ENCODE data around the gene NKAIN4. TPM values are rescaled to one million over a fixed set of nuclear protein-coding genes. Genes with fewer than 3 reads are reported as not detected.
A peak's percentile ranks its signal among the peaks of the same experiment; 100 is the strongest.

NKAIN4 gene
- total and polyA plus RNA-seq, 8 donors, result 0.14 TPM; not detected in 7

DNA sequence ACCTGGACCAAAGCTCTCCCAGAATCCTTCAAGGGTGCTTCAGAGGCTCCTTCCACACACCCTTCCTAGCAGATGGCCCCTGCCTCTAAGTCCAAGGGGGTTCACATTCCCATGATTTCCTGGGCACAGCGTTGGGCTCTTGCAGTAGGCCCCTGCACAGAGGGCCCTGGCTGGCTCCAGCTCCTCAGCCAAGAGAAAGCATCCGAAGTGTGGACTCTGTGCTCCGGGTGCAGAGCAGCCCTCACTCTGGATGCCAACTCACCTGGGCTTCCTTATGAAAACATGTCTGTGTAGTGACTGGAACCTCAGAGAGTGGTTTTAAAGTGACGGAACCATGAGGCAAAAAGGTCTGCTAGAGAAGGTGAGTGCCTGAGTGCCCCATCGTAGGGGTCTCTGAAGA is 49.9 kb downstream of the NKAIN4 start:
- DNase-seq (peak in 1 of 6 donors; percentile 41), ATAC-seq (no peak), FAIRE-seq (no peak)
- Histone ChIP-seq H3K36me3 (peaks cover 3 to 44% (median 31%) of the 10 kb centered on the region in 3 donors), H3K27ac (no peak overlapping the region), H3K27me3 (no peaks in the 10 kb centered on the region), H3K4me1 (no peaks in the 10 kb centered on the region), H3K4me3 (no peak overlapping the region), H3K9me3 (no peaks in the 10 kb centered on the region)
- 82 to 83% methylated on average over 5 of the region's 5 CpGs for WGBS, 2 donors
- TF ChIP-seq, protein P1, sequence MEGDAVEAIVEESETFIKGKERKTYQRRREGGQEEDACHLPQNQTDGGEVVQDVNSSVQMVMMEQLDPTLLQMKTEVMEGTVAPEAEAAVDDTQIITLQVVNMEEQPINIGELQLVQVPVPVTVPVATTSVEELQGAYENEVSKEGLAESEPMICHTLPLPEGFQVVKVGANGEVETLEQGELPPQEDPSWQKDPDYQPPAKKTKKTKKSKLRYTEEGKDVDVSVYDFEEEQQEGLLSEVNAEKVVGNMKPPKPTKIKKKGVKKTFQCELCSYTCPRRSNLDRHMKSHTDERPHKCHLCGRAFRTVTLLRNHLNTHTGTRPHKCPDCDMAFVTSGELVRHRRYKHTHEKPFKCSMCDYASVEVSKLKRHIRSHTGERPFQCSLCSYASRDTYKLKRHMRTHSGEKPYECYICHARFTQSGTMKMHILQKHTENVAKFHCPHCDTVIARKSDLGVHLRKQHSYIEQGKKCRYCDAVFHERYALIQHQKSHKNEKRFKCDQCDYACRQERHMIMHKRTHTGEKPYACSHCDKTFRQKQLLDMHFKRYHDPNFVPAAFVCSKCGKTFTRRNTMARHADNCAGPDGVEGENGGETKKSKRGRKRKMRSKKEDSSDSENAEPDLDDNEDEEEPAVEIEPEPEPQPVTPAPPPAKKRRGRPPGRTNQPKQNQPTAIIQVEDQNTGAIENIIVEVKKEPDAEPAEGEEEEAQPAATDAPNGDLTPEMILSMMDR (IDR thresholded peaks at IDR 0.05), result no peak
- intact Hi-C loops (cut with DNase I), result no loop called here

DNA sequence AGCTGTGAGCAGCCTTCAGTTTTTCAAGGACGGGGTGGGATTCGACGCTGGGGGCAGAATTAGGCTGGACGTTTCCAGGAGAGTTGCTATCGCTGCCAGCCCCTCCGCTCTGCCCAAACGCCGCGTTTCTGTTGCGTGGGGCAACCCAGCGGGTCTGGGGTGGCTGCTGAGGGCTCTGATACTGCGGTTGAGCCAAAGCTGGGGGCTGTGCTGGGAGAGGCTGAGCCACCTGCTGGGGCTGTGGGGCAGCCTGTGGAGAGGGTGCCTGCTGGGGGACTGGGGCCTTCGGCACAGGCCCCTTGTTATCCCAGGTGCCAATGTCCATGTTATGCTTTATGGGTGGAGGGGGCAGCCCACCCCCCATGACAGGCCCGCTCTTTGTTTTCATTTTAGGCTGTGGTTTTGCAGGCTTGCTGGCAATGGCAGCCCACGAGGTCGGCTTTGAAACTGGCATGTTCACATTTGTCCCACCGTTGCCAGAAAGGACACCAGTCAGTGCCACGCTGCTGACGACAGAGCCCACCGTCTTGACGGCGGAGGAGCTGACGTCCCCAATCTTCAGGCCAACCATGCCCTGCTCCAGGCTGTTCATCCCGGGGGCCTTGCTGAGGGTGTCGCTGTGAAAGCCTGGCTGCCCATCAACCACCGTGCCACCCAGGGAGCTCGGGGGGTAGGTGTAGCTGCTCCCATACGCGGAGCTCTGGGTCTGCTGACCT is 51.3 kb downstream of the NKAIN4 start:
- H3K36me3 ChIP-seq, result peaks cover 3 to 33% (median 22%) of the 10 kb centered on the region in 3 donors
- intact Hi-C loops (cut with DNase I), result no loop called here
- ATAC-seq (no peak), DNase-seq (peak in 1 of 6 donors; percentile 44), FAIRE-seq (no peak)
- no peaks in the 10 kb centered on the region for H3K9me3 ChIP-seq
- no peak overlapping the region for H3K4me3 ChIP-seq
- 88 to 91% methylated on average over 29 of the region's 29 CpGs for WGBS, 2 donors
- TF ChIP-seq, protein P1 (IDR thresholded peaks at IDR 0.05), result no peak
- H3K27ac ChIP-seq, result no peak overlapping the region
- H3K27me3 ChIP-seq, result no peaks in the 10 kb centered on the region
- peaks cover 0 to 7% (median 2%) of the 10 kb centered on the region in 3 donors for H3K4me1 ChIP-seq

DNA sequence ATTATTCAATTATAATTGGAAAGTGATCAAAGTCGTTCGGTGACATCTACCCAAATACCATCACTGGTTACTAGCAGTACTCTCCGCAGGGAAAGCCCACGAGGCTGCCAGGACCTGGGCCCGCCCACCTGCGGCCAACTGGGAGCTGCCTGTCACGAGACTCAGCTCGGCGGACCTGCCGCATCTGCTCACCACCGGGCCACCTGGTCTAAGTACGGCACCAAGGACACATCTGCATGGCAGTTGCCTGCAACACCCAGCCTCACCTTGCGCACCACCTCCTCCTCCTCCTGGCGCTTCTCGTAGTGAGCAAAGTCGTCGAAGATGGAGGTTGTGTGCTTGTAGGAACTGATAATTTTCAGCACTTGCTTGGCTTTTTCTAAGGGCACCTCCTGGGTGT is 52.2 kb downstream of the NKAIN4 start:
- H3K27ac ChIP-seq, result no peak overlapping the region
- H3K9me3 ChIP-seq, result no peaks in the 10 kb centered on the region
- TF ChIP-seq, protein P1 (IDR thresholded peaks at IDR 0.05), result no peak
- no peaks in the 10 kb centered on the region for H3K27me3 ChIP-seq
- H3K4me1 ChIP-seq, result peaks cover 0 to 10% (median 8%) of the 10 kb centered on the region in 3 donors
- intact Hi-C loops (cut with DNase I), result no loop called here
- FAIRE-seq, result no peak
- H3K4me3 ChIP-seq, result no peak overlapping the region
- no peak for ATAC-seq
- WGBS, 2 donors, result 84 to 88% methylated on average over 17 of the region's 17 CpGs
- peaks cover 3 to 32% (median 20%) of the 10 kb centered on the region in 3 donors for H3K36me3 ChIP-seq
- DNase-seq, result peak in 1 of 6 donors; percentile 43

DNA sequence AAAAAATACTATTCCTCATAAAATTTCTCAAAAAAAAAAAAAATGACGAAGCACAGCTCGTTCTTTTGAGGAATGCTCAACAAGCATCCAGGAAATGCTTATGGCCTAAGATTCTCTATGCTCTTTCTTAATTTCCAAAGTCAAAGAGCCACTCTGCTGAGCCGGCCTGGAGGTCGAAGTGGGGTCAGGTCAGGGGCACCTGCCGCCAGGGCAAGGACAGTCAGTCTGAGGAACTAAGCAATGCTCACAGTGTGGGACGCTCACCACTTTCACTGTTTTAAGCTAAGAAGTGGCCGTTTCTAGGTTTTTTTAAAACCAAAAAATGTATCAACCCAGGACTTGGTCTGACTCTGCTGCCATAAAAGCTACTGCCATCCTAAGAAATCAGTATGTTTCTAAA is 55.7 kb downstream of the NKAIN4 start:
- ATAC-seq (no peak), FAIRE-seq (no peak), DNase-seq (no peak)
- TF ChIP-seq, protein P1 (IDR thresholded peaks at IDR 0.05), result no peak
- H3K27me3 ChIP-seq, result no peaks in the 10 kb centered on the region
- intact Hi-C loops (cut with DNase I), result no loop called here
- H3K9me3 ChIP-seq, result no peaks in the 10 kb centered on the region
- WGBS, 2 donors, result 72 to 78% methylated on average over 7 of the region's 7 CpGs
- H3K36me3 ChIP-seq, result peaks cover 3 to 40% (median 19%) of the 10 kb centered on the region in 3 donors
- no peak overlapping the region for H3K4me3 ChIP-seq
- peaks cover 0 to 10% (median 8%) of the 10 kb centered on the region in 3 donors for H3K4me1 ChIP-seq
- H3K27ac ChIP-seq, result no peak overlapping the region
